Transverse colon (tissue), 4 donors: ENCODE results near the gene CPD. TPM values are rescaled to one million over a fixed set of nuclear protein-coding genes. Genes with fewer than 3 reads are reported as not detected.
A peak's percentile ranks its signal among the peaks of the same experiment; 100 is the strongest.

ENCODE experiments used
- DNase-seq: peaks from one replicate; pipeline ENCODE4 v3.0.0-alpha.2; 2019
- H3K27ac ChIP-seq, 4 donors: fragments of 200-600 bp; sonication (generic); 2 replicates each; pipeline ENCODE4 v1.5.1; 2016 to 2018; ENCODE audit warnings: inconsistent platforms in 4 of 4
- H3K27me3 ChIP-seq: fragments of 200-600 bp; sonication (generic); 2 replicates; pipeline ENCODE4 v1.5.1; 2017; ENCODE audit warnings: inconsistent platforms
- H3K36me3 ChIP-seq, 4 donors: fragments of 200-600 bp; sonication (generic); 2 replicates each; pipeline ENCODE4 v1.5.1; 2017 to 2019; ENCODE audit warnings: inconsistent platforms in 4 of 4
- H3K4me1 ChIP-seq, 4 donors: fragments of 200-600 bp; sonication (generic); 2 replicates each; pipeline ENCODE4 v1.5.1; 2017 to 2020; ENCODE audit warnings: inconsistent platforms in 4 of 4
- H3K4me3 ChIP-seq, 4 donors: fragments of 200-600 bp; sonication (generic); 1 replicate in 1 of 4; 2 replicates in 3 of 4; pipeline versions ENCODE4 v1.5.1 to v1.6.1; 2017 to 2019; ENCODE audit warnings: inconsistent platforms in 4 of 4
- H3K9me3 ChIP-seq, 2 donors: fragments of 200-600 bp; sonication (generic); 2 replicates each; pipeline ENCODE4 v1.5.1; 2017 to 2019; ENCODE audit warnings: inconsistent platforms in 2 of 2
- CTCF ChIP-seq, 5 experiments: fragments of 200-600 bp in 3 of 5; fragments of 450-650 bp in 2 of 5; sonication (generic) in 3 of 5; IDR thresholded peaks; 1 replicate in 2 of 5; 2 replicates in 3 of 5; pipeline ENCODE4 v1.5.1; 2016 to 2017; ENCODE audit warnings: antibody characterized with exemption in 5 of 5, inconsistent platforms in 3 of 5, mild to moderate bottlenecking in 2 of 5, moderate library complexity in 1 of 5
- EP300 ChIP-seq: sonication (generic); formaldehyde crosslinking; IDR thresholded peaks from one replicate; pipeline ENCODE4 v1.6.1; 2017; ENCODE audit warnings: antibody characterized with exemption, low read depth
- POLR2A ChIP-seq: fragments of 450-650 bp; IDR thresholded peaks from one replicate; pipeline ENCODE4 v1.6.1; 2016; ENCODE audit warnings: antibody characterized with exemption, mild to moderate bottlenecking, moderate library complexity
- POLR2AphosphoS5 ChIP-seq, 3 donors: sonication (generic); formaldehyde crosslinking; IDR thresholded peaks; one replicate each; pipeline ENCODE4 v1.6.1; 2016; ENCODE audit warnings: antibody characterized with exemption in 3 of 3
- WGBS, 2 donors: methylation state at CpG; one replicate each; pipeline ENCODE4 v1.1.5; 2018; ENCODE audit warnings: low coverage in 1 of 2; 5-methylcytosine and 5-hydroxymethylcytosine counted together
- in situ Hi-C, 4 donors: fragments of 200-750 bp; cut with MboI; loops; one replicate each; pipeline versions ENCODE4 v1.15.0 to v1.15.1; 2017; ENCODE audit warnings: low sequenced_read_pairs in 3 of 4, low pct_ligation_motif_present in 1 of 4, low pct_unique_long_range_greater_than_20kb in 1 of 4
- intact Hi-C: fragments of 100-400 bp; cut with DNase I; formaldehyde crosslinking; loops from one replicate; pipeline ENCODE4 v1.15.1; 2023; ENCODE audit warnings: low total_unique reads
- total RNA-seq, 4 donors: library from RNA; depleted of rRNA; stranded (reverse); fragments of >200 nt; gene quantifications; one replicate each; pipeline ENCODE4 v1.1.0, GENCODE V29; 2016

The CPD gene
- 100 to 1,000 TPM in 3 of 4 donors, 10 to 100 TPM in 1; 92.0 to 488 (median 105) TPM for total RNA-seq

DNA sequence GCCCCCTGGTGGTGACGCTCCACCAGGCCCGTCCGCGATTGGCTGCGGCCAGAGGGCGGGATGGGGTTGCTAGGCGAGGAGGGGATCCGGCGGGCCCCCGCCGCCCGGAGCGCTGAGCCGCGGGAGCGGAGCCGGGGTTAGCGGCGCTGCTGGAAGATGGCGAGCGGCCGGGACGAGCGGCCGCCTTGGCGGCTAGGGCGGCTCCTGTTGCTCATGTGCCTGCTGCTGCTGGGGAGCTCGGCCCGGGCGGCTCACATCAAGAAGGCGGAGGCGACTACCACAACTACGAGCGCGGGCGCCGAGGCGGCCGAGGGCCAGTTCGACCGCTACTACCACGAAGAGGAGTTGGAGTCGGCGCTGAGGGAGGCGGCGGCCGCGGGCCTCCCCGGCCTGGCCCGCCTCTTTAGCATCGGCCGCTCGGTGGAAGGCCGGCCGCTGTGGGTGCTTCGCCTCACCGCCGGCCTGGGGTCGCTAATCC lies at the start of gene CPD:
CPD (plus strand) TSS at position 103 of the 478 bp plus-strand sequence; CDS start at position 157, 54 bp downstream.
- DNase-seq = peak; percentile 99
- in situ Hi-C loops = no loop called here
- WGBS, 2 donors = 0% methylated on average over 19 of the region's 59 CpGs; no CpG with 5 or more reads in 1 of the 2 donors

DNA sequence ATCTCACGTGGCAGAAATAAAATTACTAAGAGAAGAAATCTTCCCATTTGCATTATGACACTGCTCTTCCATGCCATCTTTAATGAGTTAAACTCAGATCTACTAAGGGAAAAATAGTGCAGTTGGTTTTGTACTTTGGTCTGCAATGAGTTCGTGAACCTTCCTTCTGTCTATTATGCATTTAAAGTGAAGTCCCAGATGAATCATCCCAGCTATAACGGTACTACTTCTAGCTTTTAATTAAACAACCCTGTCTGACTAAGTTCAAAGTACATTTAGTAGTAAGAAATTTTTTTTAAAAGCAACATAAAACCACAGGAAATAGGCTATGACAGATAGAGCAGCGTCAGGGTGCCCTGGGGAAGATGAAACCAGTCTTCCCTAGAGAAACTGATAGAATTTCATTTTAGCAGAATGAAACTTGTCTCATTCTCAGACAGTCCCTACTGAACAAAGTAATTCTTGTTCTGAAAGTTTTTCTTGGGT lies 46.6 kb upstream of the CPD start:
- intact Hi-C loops = no loop called here
- H3K9me3 ChIP-seq = no peaks in the 10 kb centered on the region
- TF ChIP-seq POLR2AphosphoS5 (IDR thresholded peaks at IDR 0.05) (peak in 2 of 3 donors; percentile 28 to 59), CTCF (IDR thresholded peaks at IDR 0.05) (no peak), POLR2A (peak; percentile 46), EP300 (no peak)
- H3K36me3 ChIP-seq = no peaks in the 10 kb centered on the region
- peak overlapping the region in 3 of 4 donors; percentile 47 to 55 (median 54) for H3K27ac ChIP-seq
- WGBS, 2 donors = 27 to 29% methylated on average over 4 of the region's 4 CpGs
- no peaks in the 10 kb centered on the region for H3K27me3 ChIP-seq
- peak overlapping the region in 2 of 4 donors; percentile 14 to 27 for H3K4me3 ChIP-seq
- H3K4me1 ChIP-seq = peaks cover 0 to 31% (median 9%) of the 10 kb centered on the region in 4 donors
- DNase-seq = peak; percentile 24
- in situ Hi-C loops = loop anchor here in 2 of 4 donors (25.0 kb wide), 1 partner anchor 220 kb away; the partner anchor contains the start of gene NSRP1 (in 2 of the 2)

More for the DNA sequence above, at the start of gene CPD:
- Histone ChIP-seq H3K4me3 (peak within 1 kb of the TSS; percentile 79 to 96 (median 90)), H3K36me3 (no peaks in the 10 kb centered on the region), H3K9me3 (no peaks in the 10 kb centered on the region), H3K4me1 (peaks cover 17 to 66% (median 48%) of the 10 kb centered on the region in 4 donors), H3K27me3 (no peaks in the 10 kb centered on the region), H3K27ac (peak within 1 kb of the TSS; percentile 93 to 96 (median 96))
- TF ChIP-seq POLR2A (peak; percentile 89), POLR2AphosphoS5 (IDR thresholded peaks at IDR 0.05) (peak; percentile 94 to 95 (median 94)), EP300 (no peak), CTCF (IDR thresholded peaks at IDR 0.05) (peak in 1 of 5 experiments; percentile 4)
- intact Hi-C loops = no loop called here

DNA sequence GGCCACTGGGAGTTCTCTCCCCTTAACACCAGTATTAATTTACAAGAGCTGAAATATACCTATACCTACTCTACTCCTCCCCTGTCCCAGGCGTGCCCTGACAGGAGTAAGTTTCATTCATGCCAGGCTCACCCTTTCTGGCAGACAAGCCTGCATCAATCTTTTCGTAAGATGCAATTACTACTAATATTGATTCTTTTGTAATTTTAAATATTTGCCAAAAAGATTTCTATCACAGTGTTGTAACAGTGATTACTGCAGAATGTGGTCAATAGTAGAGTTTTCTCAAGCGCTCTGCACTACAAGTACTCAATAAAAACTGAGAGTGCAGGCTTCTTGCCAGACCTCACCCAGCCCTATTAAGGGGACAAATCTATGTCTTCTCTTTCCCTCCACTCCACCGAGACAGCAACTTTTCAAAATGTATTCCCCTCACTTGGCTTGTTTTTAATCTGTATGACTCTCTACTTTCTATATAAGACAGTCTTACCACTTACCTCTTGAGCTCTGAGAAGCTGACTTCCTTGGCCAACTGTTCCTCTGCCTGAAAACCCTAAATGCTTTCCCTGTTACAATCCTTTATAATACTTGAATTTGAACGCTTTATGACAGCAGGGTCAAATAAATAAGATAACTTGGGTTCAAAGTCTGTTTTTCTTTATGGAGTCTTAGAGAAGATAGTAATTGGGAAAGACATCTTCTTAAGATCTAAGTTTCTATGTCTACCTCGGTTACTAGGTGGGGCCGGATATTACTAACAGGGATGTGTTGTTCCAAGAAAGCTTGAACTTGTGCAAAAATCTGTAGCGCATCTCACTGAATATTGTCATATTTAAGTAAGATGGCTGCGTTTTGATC lies 45.0 kb upstream of the CPD start, which contains the start of gene TMIGD1:
TMIGD1 (minus strand) TSS at position 555 of the 858 bp plus-strand sequence. CDS start 1,924 bp downstream, outside the sequence.
- H3K27me3 ChIP-seq = no peaks in the 10 kb centered on the region
- in situ Hi-C loops (loop anchor here in 2 of 4 donors (25.0 kb wide), 1 partner anchor 221 kb away; the partner anchor contains the start of gene NSRP1 (in 2 of the 2)), intact Hi-C loops (no loop called here)
- peak within 1 kb of the TSS in 2 of 4 donors; percentile 14 to 24 for H3K4me3 ChIP-seq
- H3K9me3 ChIP-seq = no peaks in the 10 kb centered on the region
- peaks cover 0 to 38% (median 14%) of the 10 kb centered on the region in 4 donors for H3K4me1 ChIP-seq
- no peak for DNase-seq
- 64 to 67% methylated on average over 8 to 9 of the region's 9 CpGs for WGBS, 2 donors
- no peaks in the 10 kb centered on the region for H3K36me3 ChIP-seq
- peak within 1 kb of the TSS in 3 of 4 donors; percentile 47 to 55 (median 54) for H3K27ac ChIP-seq
- TF ChIP-seq EP300 (no peak), POLR2A (peak; percentile 48), POLR2AphosphoS5 (IDR thresholded peaks at IDR 0.05) (peak in 2 of 3 donors; percentile 63 to 72)

DNA sequence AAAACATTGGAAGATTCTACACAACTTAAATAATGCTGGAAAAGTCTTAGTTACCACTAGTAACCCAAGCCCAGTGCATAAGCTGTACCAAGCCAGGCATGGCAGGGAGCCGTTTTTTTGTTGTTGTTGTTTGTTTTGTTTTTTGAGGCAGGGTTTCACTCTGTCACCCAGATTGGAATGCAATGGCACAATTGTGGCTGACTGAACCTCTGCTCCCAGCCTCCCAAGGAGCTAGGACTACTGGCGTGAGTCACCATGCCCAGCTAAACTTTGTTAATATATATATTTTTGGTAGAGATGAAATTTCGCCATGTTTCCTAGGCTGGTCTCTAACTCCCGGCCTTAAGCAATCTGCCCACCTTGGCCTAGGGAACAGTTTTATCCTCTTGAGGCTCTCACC lies 44.3 kb upstream of the CPD start:
- Histone ChIP-seq H3K4me3 (no peak overlapping the region), H3K36me3 (no peaks in the 10 kb centered on the region), H3K4me1 (peaks cover 0 to 38% (median 14%) of the 10 kb centered on the region in 4 donors), H3K9me3 (no peaks in the 10 kb centered on the region), H3K27me3 (no peaks in the 10 kb centered on the region), H3K27ac (peak overlapping the region in 1 of 4 donors; percentile 43)
- no peak for TF ChIP-seq EP300
- no peak for DNase-seq
- 79 to 92% methylated on average over 4 of the region's 4 CpGs for WGBS, 2 donors
- intact Hi-C loops = no loop called here
- in situ Hi-C loops = loop anchor here in 2 of 4 donors (25.0 kb wide), 1 partner anchor 222 kb away; the partner anchor contains the start of gene NSRP1 (in 2 of the 2)
